BJ (cell line): ENCODE data around the gene ROR1. TPM values are rescaled to one million over a fixed set of nuclear protein-coding genes. Genes with fewer than 3 reads are reported as not detected.

ENCODE experiments used
- CTCF ChIA-PET: fragments of 350-600 bp; formaldehyde crosslinking; extraction: SDS; loops from one replicate; lab custom pipeline; 2021; ENCODE audit warnings: antibody characterized with exemption, inconsistent platforms; lab: Yijun Ruan, JAX
- POLR2A ChIA-PET: fragments of 300-600 bp; sonication (Branson Sonifier 250); formaldehyde crosslinking; extraction: SDS; loops from one replicate; lab custom pipeline; 2021; ENCODE audit warnings: antibody characterized with exemption; lab: Charles Lee
- DNase-seq: peaks from one replicate; pipeline ENCODE4 v3.0.0-alpha.2; 2011; ENCODE audit warnings: low read depth
- H3K27me3 ChIP-seq: 2 replicates; pipeline ENCODE4 v1.6.0; 2011; ENCODE audit warnings: low read length; ENCODE audit not compliant: control insufficient read depth, insufficient read depth
- H3K36me3 ChIP-seq: 2 replicates; pipeline ENCODE4 v1.5.1; 2011; ENCODE audit warnings: low read length; ENCODE audit not compliant: control insufficient read depth, insufficient read depth
- H3K4me3 ChIP-seq: 2 replicates; pipeline ENCODE4 v1.5.1; 2011; ENCODE audit warnings: low read depth, mild to moderate bottlenecking, control low read depth, low read length
- polyA plus RNA-seq: library from polyadenylated mRNA; depleted of rRNA; stranded (reverse); fragments of >200 nt; gene quantifications from 2 replicates; pipeline ENCODE4 v1.2.3, GENCODE V29; 2011
- TF ChIP-seq, protein P1 (sequence below): IDR thresholded peaks from 2 replicates; pipeline ENCODE4 v1.5.1; 2011; ENCODE audit warnings: low read depth, mild to moderate bottlenecking, control low read depth, inconsistent platforms, low read length, moderate library complexity; ENCODE audit not compliant: insufficient read depth

The ROR1 gene
- polyA plus RNA-seq, 1 experiment, result 4.6 TPM

- TF ChIP-seq, protein P1, sequence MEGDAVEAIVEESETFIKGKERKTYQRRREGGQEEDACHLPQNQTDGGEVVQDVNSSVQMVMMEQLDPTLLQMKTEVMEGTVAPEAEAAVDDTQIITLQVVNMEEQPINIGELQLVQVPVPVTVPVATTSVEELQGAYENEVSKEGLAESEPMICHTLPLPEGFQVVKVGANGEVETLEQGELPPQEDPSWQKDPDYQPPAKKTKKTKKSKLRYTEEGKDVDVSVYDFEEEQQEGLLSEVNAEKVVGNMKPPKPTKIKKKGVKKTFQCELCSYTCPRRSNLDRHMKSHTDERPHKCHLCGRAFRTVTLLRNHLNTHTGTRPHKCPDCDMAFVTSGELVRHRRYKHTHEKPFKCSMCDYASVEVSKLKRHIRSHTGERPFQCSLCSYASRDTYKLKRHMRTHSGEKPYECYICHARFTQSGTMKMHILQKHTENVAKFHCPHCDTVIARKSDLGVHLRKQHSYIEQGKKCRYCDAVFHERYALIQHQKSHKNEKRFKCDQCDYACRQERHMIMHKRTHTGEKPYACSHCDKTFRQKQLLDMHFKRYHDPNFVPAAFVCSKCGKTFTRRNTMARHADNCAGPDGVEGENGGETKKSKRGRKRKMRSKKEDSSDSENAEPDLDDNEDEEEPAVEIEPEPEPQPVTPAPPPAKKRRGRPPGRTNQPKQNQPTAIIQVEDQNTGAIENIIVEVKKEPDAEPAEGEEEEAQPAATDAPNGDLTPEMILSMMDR, result no peak
- no peak overlapping the region for H3K4me3 ChIP-seq
- H3K36me3 ChIP-seq, result no peaks in the 10 kb centered on the region
- ChIA-PET CTCF (no interaction called here), POLR2A (no interaction called here)
- no peak for DNase-seq
- no peaks in the 10 kb centered on the region; the same call in 1 of the 2 replicates for H3K27me3 ChIP-seq
These were observed 291.8 kb downstream of the ROR1 start for GRCh38 chr1:64065571-64065970.

DNA sequence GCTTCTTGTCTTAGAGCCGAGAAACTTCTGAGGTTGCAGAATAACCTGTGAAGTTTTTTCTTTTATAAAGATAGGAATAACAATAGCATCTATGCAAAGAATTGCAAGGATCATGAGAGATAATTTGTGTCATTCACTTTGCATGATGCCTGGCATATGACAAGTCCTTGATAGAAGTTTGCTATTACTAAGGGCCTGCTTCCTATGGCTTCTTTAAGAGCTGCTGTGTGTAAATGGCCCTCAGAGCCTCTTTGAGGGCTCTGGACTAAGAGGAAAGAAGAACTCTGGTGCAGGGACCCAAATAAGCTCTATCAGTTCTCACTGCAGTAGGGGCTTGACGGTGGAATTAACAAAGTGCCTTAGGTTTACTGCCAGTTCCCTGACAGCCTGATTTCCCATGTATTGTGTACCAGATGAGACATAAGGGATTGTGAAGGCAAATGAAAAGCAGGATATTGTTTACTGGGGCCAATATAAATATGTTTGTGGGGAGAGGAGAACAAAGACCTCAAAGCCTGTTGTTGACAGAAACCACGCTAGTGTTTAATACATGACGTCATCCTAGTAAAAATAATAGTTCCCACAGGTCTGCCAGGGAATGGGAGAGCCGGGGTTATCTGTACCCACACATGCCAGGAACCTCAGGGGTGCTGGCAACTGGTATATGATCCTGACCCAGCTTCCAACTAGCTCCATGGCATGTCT lies 298.4 kb downstream of the ROR1 start:
- H3K4me3 ChIP-seq, result no peak overlapping the region
- ChIA-PET CTCF (interaction anchor here (1.1 to 1.3 kb wide), 2 partner anchors 11 to 65 kb away, joined by 3 read pairs; no protein-coding TSS in a partner anchor), POLR2A (no interaction called here)
- H3K36me3 ChIP-seq, result no peaks in the 10 kb centered on the region
- H3K27me3 ChIP-seq, result no peaks in the 10 kb centered on the region; the same call in 1 of the 2 replicates
- DNase-seq, result no peak
- TF ChIP-seq, protein P1, result no peak

DNA sequence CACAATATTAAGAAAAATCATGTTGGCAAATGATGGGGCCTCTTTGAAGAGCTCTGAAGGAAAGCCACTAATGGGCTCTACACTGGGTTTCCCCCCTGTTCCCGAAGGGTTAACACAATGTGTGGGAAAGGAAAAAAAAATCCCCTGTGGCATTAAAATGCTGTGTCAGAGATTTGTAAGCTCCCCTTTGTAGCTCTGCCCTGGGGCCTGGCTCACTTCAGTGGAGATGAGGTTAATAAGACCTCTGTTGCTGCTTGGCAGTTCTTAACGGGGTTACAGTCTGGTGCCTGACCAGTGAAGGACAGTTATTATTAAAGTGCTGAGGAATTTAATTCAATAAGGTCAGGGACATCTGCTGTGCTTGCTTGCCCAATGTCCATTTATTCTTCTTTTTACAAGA lies 299.9 kb downstream of the ROR1 start:
- no peaks in the 10 kb centered on the region; the same call in 1 of the 2 replicates for H3K27me3 ChIP-seq
- POLR2A ChIA-PET, result no interaction called here
- no peak for DNase-seq
- no peaks in the 10 kb centered on the region for H3K36me3 ChIP-seq
- CTCF ChIA-PET, result no interaction called here
- TF ChIP-seq, protein P1, result no peak
- no peak overlapping the region for H3K4me3 ChIP-seq

DNA sequence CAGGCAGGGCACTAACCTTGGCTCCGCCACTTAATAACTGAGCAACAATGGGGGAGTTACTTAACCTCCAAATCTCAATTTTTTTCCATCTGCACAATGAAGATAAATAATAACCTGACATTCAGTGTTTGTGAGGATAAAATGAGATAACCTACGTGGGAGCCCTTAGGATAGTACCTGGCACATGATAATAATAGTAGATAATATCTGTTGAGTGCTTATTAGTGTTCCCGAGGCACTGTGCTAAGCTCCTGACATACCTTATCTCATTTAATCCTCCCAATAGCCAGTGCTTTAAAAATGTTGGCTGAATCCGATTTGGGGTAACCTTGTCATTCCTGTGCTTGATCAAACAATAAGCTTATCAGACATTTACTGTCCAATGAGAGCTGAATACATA lies 300.9 kb downstream of the ROR1 start:
- H3K36me3 ChIP-seq, result no peaks in the 10 kb centered on the region
- CTCF ChIA-PET, result interaction anchor here (0.6 kb wide), 1 partner anchor 218 kb away, joined by 3 read pairs; no protein-coding TSS in a partner anchor
- POLR2A ChIA-PET, result no interaction called here
- H3K27me3 ChIP-seq, result no peaks in the 10 kb centered on the region
- TF ChIP-seq, protein P1, result no peak
- DNase-seq, result no peak
- no peak overlapping the region for H3K4me3 ChIP-seq

GRCh38 chr1:64077281-64077940 lies 303.6 kb downstream of the ROR1 start:
- no peaks in the 10 kb centered on the region for H3K36me3 ChIP-seq
- TF ChIP-seq, protein P1, result no peak
- POLR2A ChIA-PET, result no interaction called here
- no peaks in the 10 kb centered on the region for H3K27me3 ChIP-seq
- H3K4me3 ChIP-seq, result no peak overlapping the region
- DNase-seq, result no peak
- CTCF ChIA-PET, result no interaction called here
